ENCODE data around the gene CIRBP.

The CIRBP gene

GRCh38 chr19:1255186-1256161 lies 13.7 kb upstream of the CIRBP start:
- no peak for DNase-seq (ENCODE audit: low spot score)
- TF ChIP-seq CTCF (IDR thresholded peaks at IDR 0.05; ENCODE audit: extremely low read depth, missing control alignments), result no peak

GRCh38 chr19:1256646-1257474 lies 12.3 kb upstream of the CIRBP start:
- no peak for TF ChIP-seq CTCF (IDR thresholded peaks at IDR 0.05; ENCODE audit: extremely low read depth, missing control alignments)

GRCh38 chr19:1257475-1258162 lies 11.5 kb upstream of the CIRBP start:
- DNase-seq (ENCODE audit: low spot score), result no peak
- TF ChIP-seq CTCF (IDR thresholded peaks at IDR 0.05; ENCODE audit: extremely low read depth, missing control alignments), result no peak

More at GRCh38 chr19:1256646-1257474, 12.3 kb upstream of the CIRBP start:
- no peak for DNase-seq (ENCODE audit: low spot score)

- no peak for DNase-seq (ENCODE audit: low spot score)
Observed at GRCh38 chr19:1258163-1258492, 11.0 kb upstream of the CIRBP start.

GRCh38 chr19:1258707-1259205 lies 10.4 kb upstream of the CIRBP start:
- TF ChIP-seq CTCF (IDR thresholded peaks at IDR 0.05; ENCODE audit: extremely low read depth, missing control alignments), result no peak
- no peak for DNase-seq (ENCODE audit: low spot score)

More at GRCh38 chr19:1258163-1258492, 11.0 kb upstream of the CIRBP start:
- no peak for TF ChIP-seq CTCF (IDR thresholded peaks at IDR 0.05; ENCODE audit: extremely low read depth, missing control alignments)

- DNase-seq (ENCODE audit: low spot score), result peak; percentile 77
- no peak for TF ChIP-seq CTCF (IDR thresholded peaks at IDR 0.05; ENCODE audit: extremely low read depth, missing control alignments)
Observed at GRCh38 chr19:1259206-1259875, 9.8 kb upstream of the CIRBP start.

Data from GM20000 (cell line).